Peyer's patch (tissue), 4 donors: Measurements from ENCODE around the gene CSNK1G1.

Experiments used
- CTCF ChIP-seq, 6 experiments: fragments of 450-650 bp in 4 of 6; fragments of 200-600 bp in 2 of 6; sonication (generic) in 1 of 6; IDR thresholded peaks; one replicate each; pipeline ENCODE4 v1.5.1; 2017 to 2019; ENCODE audit warnings: antibody characterized with exemption in 6 of 6, mild to moderate bottlenecking in 3 of 6, moderate library complexity in 1 of 6
- POLR2A ChIP-seq, 2 donors: fragments of 450-650 bp; IDR thresholded peaks; one replicate each; pipeline ENCODE4 v1.5.1; 2017; ENCODE audit warnings: antibody characterized with exemption in 2 of 2, mild to moderate bottlenecking in 2 of 2, moderate library complexity in 2 of 2

- no peak for TF ChIP-seq CTCF (IDR thresholded peaks at IDR 0.05)
- no peak for TF ChIP-seq POLR2A (IDR thresholded peaks at IDR 0.05)
These were observed 234.4 kb downstream of the CSNK1G1 start for GRCh38 chr15:64121614-64122013.
